HepG2 (cell line): ENCODE data around the gene ZNF491. TPM values are rescaled to one million over a fixed set of nuclear protein-coding genes. Genes with fewer than 3 reads are reported as not detected.

Source experiments
- ARNT ChIP-seq: fragments of 450-650 bp; IDR thresholded peaks from 2 replicates; pipeline ENCODE4 v1.6.1; 2017
- CSRNP2 ChIP-seq: sonication (generic); formaldehyde crosslinking; conservative IDR thresholded peaks from 2 replicates; pipeline ENCODE4 v1.8.0; 2022; ENCODE audit warnings: low read depth, missing genetic modification reagents
- ERF ChIP-seq: IDR thresholded peaks from 2 replicates; pipeline ENCODE4 v1.6.1; 2018; ENCODE audit warnings: missing biosample characterization, missing genetic modification reagents
- GLI4 ChIP-seq: sonication (generic); formaldehyde crosslinking; IDR thresholded peaks from 2 replicates; pipeline ENCODE4 v1.5.1; 2020; ENCODE audit warnings: missing genetic modification reagents, mild to moderate bottlenecking, moderate library complexity, borderline replicate concordance
- PHF8 ChIP-seq: sonication (generic); formaldehyde crosslinking; IDR thresholded peaks from 2 replicates; pipeline ENCODE4 v1.5.0; 2020; ENCODE audit warnings: missing genetic modification reagents
- SNAPC2 ChIP-seq: sonication (generic); formaldehyde crosslinking; IDR thresholded peaks from 2 replicates; pipeline ENCODE4 v1.8.1; 2022; ENCODE audit warnings: mild to moderate bottlenecking, missing genetic modification reagents
- TRIM24 ChIP-seq: sonication (generic); formaldehyde crosslinking; IDR thresholded peaks from 2 replicates; pipeline ENCODE4 v1.8.0; 2022; ENCODE audit warnings: mild to moderate bottlenecking, missing genetic modification reagents
- UBTF ChIP-seq: sonication (generic); formaldehyde crosslinking; IDR thresholded peaks from 2 replicates; pipeline ENCODE4 v1.4.0; 2020; ENCODE audit warnings: mild to moderate bottlenecking, missing genetic modification reagents
- ZBED4 ChIP-seq: sonication (generic); formaldehyde crosslinking; IDR thresholded peaks from 2 replicates; pipeline ENCODE4 v1.4.0; 2020; ENCODE audit warnings: missing genetic modification reagents, borderline replicate concordance
- ZBTB38 ChIP-seq: sonication (generic); formaldehyde crosslinking; IDR thresholded peaks from 2 replicates; pipeline ENCODE4 v1.5.1; 2020; ENCODE audit warnings: mild to moderate bottlenecking, missing genetic modification reagents
- ZNF138 ChIP-seq: sonication (generic); formaldehyde crosslinking; IDR thresholded peaks from 2 replicates; pipeline ENCODE4 v1.5.0; 2020; ENCODE audit warnings: mild to moderate bottlenecking, low read depth, missing genetic modification reagents
- ZNF142 ChIP-seq: sonication (generic); formaldehyde crosslinking; IDR thresholded peaks from 2 replicates; pipeline ENCODE4 v1.4.0; 2020; ENCODE audit warnings: missing genetic modification reagents
- ZNF230 ChIP-seq: sonication (generic); formaldehyde crosslinking; IDR thresholded peaks from 2 replicates; pipeline ENCODE4 v1.4.0; 2020; ENCODE audit warnings: mild to moderate bottlenecking, missing genetic modification reagents
- ZNF33A ChIP-seq: sonication (generic); formaldehyde crosslinking; IDR thresholded peaks from 2 replicates; pipeline ENCODE4 v1.5.1; 2020; ENCODE audit warnings: missing genetic modification reagents, mild to moderate bottlenecking, moderate library complexity, borderline replicate concordance
- ZNF430 ChIP-seq: sonication (generic); formaldehyde crosslinking; IDR thresholded peaks from 2 replicates; pipeline ENCODE4 v1.9.0; 2021; ENCODE audit warnings: mild to moderate bottlenecking, missing genetic modification reagents
- ZNF703 ChIP-seq: sonication (generic); formaldehyde crosslinking; IDR thresholded peaks from 2 replicates; pipeline ENCODE4 v1.5.1; 2020; ENCODE audit warnings: missing genetic modification reagents, mild to moderate bottlenecking, moderate library complexity, borderline replicate concordance
- polyA plus RNA-seq, 8 experiments: library from polyadenylated mRNA; depleted of rRNA in 3 of 8; stranded (reverse) in 7 of 8; unstranded in 1 of 8; fragments of >200 nt; fragmentation: Illumina TruSeq in 4 of 8; extraction: Trizol in 4 of 8; gene quantifications; 2 replicates each; pipeline versions ENCODE4 v1.2.1 to v1.2.3, GENCODE V29; 2011 to 2016; ENCODE audit warnings: low read depth in 4 of 8, missing spikeins in 1 of 8, mixed read lengths in 1 of 8; ENCODE audit not compliant: insufficient read depth in 1 of 8
- total RNA-seq, 5 experiments: library from RNA; depleted of rRNA; stranded (reverse); fragments of >200 nt; fragmentation: Illumina TruSeq; extraction: Trizol; gene quantifications; 2 replicates each; pipeline ENCODE4 v1.2.3, GENCODE V29; 2016; ENCODE audit warnings: low read depth in 1 of 5

ZNF491 gene
- total and polyA plus RNA-seq, 2 of the 13 experiments (the other 11 are each of a cell fraction or from before 2014, with no cell fraction given) = 0.57 to 2.2 TPM

- no peak for TF ChIP-seq ZNF142 (CRISPR knock-in tag)
- TF ChIP-seq ZBTB38 (CRISPR knock-in tag) = no peak
- no peak for TF ChIP-seq TRIM24
- TF ChIP-seq ARNT = no peak
- TF ChIP-seq ERF (CRISPR knock-in tag) = peak; percentile 69; the same call in 1 of the 2 replicates
- TF ChIP-seq ZNF138 = no peak
- TF ChIP-seq ZNF430 (CRISPR knock-in tag) = no peak
- 0 out of 2 replicates have a peak, but pooled peaks have one; percentile 40 for TF ChIP-seq SNAPC2
- no peak for TF ChIP-seq ZNF703 (CRISPR knock-in tag)
- TF ChIP-seq GLI4 (CRISPR knock-in tag) = no peak
- TF ChIP-seq ZNF230 = 0 out of 2 replicates have a peak, but pooled peaks have one; percentile 6
- TF ChIP-seq PHF8 (CRISPR knock-in tag) = no peak
- TF ChIP-seq ZNF33A (CRISPR knock-in tag) = no peak
- 0 out of 2 replicates have a peak, but pooled peaks have one; percentile 38 for TF ChIP-seq ZBED4 (CRISPR knock-in tag)
- TF ChIP-seq UBTF (CRISPR knock-in tag) = no peak
- no peak for TF ChIP-seq CSRNP2 (CRISPR knock-in tag)
These were observed 30.6 kb upstream of the ZNF491 start (continued) for GRCh38 chr19:11767633-11768133.
